Calu3 (cell line): ENCODE data around the gene SLC25A13. TPM values are rescaled to one million over a fixed set of nuclear protein-coding genes. Genes with fewer than 3 reads are reported as not detected.
A peak's percentile ranks its signal among the peaks of the same experiment; 100 is the strongest.

Experiments
- BruUV-seq: library from RNA; stranded (reverse); fragments of 400-500 nt; replicated peaks from 2 replicates; lab custom pipeline; 2021; lab: Mats Ljungman, UMichigan
- CTCF ChIA-PET: fragments of 300-600 bp; sonication (Branson Sonifier 250); formaldehyde crosslinking; loops from one replicate; lab custom pipeline; 2022; ENCODE audit warnings: antibody characterized with exemption; lab: Charles Lee
- DNase-seq: peaks from one replicate; pipeline ENCODE4 v3.0.0; 2022
- H3K27ac Mint-ChIP-seq: one replicate; pipeline ENCODE4 v1.8.0; 2022; ENCODE audit warnings: mixed read lengths; ENCODE audit not compliant: unreplicated experiment
- H3K27me3 Mint-ChIP-seq: one replicate; pipeline ENCODE4 v1.8.0; 2022; ENCODE audit warnings: mixed read lengths; ENCODE audit not compliant: unreplicated experiment
- H3K36me3 Mint-ChIP-seq: one replicate; pipeline ENCODE4 v1.8.0; 2022; ENCODE audit warnings: mild to moderate bottlenecking, moderate library complexity, mixed read lengths; ENCODE audit not compliant: insufficient read depth, unreplicated experiment
- H3K4me1 Mint-ChIP-seq: one replicate; pipeline ENCODE4 v1.8.0; 2022; ENCODE audit warnings: mild to moderate bottlenecking, low read depth, mixed read lengths; ENCODE audit not compliant: unreplicated experiment
- H3K4me3 Mint-ChIP-seq: one replicate; pipeline ENCODE4 v1.8.0; 2022; ENCODE audit warnings: mild to moderate bottlenecking, low read depth, moderate library complexity, mixed read lengths; ENCODE audit not compliant: unreplicated experiment
- H3K9me3 Mint-ChIP-seq: one replicate; pipeline ENCODE4 v1.8.0; 2022; ENCODE audit warnings: low read depth, mixed read lengths; ENCODE audit not compliant: unreplicated experiment
- intact Hi-C: fragments of 100-400 bp; cut with micrococcal nuclease; formaldehyde crosslinking; loops from one replicate; pipeline ENCODE4 v1.10.0; 2022; ENCODE audit not compliant: unreplicated experiment
- total RNA-seq: library from RNA; stranded (reverse); gene quantifications from 2 replicates; pipeline ENCODE4 v1.2.3, GENCODE V29; 2022
- TF ChIP-seq, protein P1 (sequence below): fragments of 200-600 bp; IDR thresholded peaks from one replicate; pipeline ENCODE4 v1.8.0; 2022; ENCODE audit warnings: antibody characterized with exemption; ENCODE audit not compliant: unreplicated experiment

The SLC25A13 gene
- total RNA-seq, 1 experiment from 2014 or later = 18.1 TPM

GRCh38 chr7:96235281-96235680 is 86.6 kb downstream of the SLC25A13 start:
- no peaks in the 10 kb centered on the region for H3K27me3 Mint-ChIP-seq
- CTCF ChIA-PET = no interaction called here
- H3K36me3 Mint-ChIP-seq = peaks cover 9% of the 10 kb centered on the region
- no peak for DNase-seq
- TF ChIP-seq, protein P1, sequence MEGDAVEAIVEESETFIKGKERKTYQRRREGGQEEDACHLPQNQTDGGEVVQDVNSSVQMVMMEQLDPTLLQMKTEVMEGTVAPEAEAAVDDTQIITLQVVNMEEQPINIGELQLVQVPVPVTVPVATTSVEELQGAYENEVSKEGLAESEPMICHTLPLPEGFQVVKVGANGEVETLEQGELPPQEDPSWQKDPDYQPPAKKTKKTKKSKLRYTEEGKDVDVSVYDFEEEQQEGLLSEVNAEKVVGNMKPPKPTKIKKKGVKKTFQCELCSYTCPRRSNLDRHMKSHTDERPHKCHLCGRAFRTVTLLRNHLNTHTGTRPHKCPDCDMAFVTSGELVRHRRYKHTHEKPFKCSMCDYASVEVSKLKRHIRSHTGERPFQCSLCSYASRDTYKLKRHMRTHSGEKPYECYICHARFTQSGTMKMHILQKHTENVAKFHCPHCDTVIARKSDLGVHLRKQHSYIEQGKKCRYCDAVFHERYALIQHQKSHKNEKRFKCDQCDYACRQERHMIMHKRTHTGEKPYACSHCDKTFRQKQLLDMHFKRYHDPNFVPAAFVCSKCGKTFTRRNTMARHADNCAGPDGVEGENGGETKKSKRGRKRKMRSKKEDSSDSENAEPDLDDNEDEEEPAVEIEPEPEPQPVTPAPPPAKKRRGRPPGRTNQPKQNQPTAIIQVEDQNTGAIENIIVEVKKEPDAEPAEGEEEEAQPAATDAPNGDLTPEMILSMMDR = no peak
- H3K27ac Mint-ChIP-seq = no peak overlapping the region
- H3K4me1 Mint-ChIP-seq = peaks cover 40% of the 10 kb centered on the region
- no TSS peak for BruUV-seq
- H3K4me3 Mint-ChIP-seq = no peak overlapping the region
- H3K9me3 Mint-ChIP-seq = no peaks in the 10 kb centered on the region
- intact Hi-C loops = no loop called here

DNA sequence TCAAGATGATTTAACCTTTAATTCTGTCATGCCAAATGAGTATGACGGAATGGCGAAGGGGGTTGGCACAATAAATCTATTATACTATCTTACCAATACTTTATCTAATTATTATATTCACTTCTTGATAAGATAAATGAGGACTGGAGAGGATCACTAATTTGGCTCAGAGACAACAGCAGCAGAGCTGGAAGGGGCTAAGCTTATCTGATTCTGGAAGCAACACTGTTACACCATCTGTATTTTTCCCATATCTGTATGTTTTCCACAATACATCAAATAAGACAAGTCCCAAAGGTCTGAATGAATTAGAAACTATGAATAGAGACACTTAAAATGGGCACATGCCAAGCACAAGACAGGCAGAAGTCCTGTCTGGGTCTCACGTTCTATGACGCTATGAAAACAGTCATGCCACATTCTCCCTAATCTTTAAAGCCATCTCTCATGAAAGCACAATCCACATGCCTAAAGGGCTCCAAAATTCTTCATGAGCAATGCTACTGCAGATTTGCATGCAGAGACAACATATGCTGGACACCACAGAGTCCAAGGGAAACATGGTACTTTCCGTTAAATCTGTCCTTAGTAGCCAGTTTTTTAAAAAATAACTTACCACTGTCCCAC is 88.3 kb downstream of the SLC25A13 start:
- H3K36me3 Mint-ChIP-seq = peaks cover 9% of the 10 kb centered on the region
- H3K4me3 Mint-ChIP-seq = no peak overlapping the region
- DNase-seq = no peak
- no peaks in the 10 kb centered on the region for H3K9me3 Mint-ChIP-seq
- BruUV-seq = no TSS peak
- H3K4me1 Mint-ChIP-seq = peaks cover 40% of the 10 kb centered on the region
- intact Hi-C loops = no loop called here
- H3K27ac Mint-ChIP-seq = no peak overlapping the region
- CTCF ChIA-PET = no interaction called here
- no peaks in the 10 kb centered on the region for H3K27me3 Mint-ChIP-seq
- TF ChIP-seq, protein P1 = no peak

DNA sequence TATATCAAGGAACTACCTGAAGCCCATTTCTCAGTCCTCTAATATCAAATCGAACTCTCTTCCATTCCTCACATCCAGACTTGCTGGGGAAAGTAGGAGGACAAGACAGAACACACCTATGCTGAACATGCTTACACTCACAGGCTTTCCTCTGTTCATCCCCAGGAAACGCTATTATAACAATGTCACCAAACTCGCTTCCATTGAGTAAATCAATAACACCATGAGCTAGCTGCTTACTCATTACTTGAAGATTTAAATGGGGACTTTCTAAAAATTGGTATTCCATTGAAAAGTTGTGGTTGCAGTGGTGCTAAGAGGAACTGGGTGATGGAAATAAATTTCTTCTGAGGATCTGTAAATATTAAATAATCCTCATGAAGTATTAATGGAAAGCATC is 88.8 kb downstream of the SLC25A13 start:
- H3K9me3 Mint-ChIP-seq = no peaks in the 10 kb centered on the region
- BruUV-seq = no TSS peak
- CTCF ChIA-PET = no interaction called here

DNA sequence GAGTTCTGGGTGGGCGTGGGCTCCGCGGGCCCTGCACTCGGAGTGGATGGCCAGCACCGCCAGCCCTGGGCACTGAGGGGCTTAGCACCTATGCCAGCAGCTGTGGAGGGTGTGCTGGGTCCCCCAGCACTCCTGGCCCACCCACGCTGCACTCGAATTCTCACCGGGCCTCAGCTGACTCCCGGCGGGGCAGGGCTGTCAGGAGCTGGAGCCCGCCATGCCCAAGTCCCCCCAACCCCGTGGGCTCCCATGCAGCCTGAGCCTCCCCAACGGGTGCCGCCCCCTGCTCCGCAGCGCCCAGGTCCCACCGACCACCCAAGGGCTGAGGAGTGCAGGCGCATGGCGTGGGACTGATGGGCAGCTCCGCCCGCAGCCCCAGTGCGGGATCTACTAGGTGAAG is 93.1 kb downstream of the SLC25A13 start:
- no peak for DNase-seq
- CTCF ChIA-PET = no interaction called here
- TF ChIP-seq, protein P1 = no peak
- intact Hi-C loops = no loop called here
- BruUV-seq = no TSS peak
- no peaks in the 10 kb centered on the region for H3K27me3 Mint-ChIP-seq
- H3K27ac Mint-ChIP-seq = no peak overlapping the region
- H3K36me3 Mint-ChIP-seq = peaks cover 4% of the 10 kb centered on the region
- no peaks in the 10 kb centered on the region for H3K9me3 Mint-ChIP-seq
- peaks cover 10% of the 10 kb centered on the region for H3K4me1 Mint-ChIP-seq
- H3K4me3 Mint-ChIP-seq = no peak overlapping the region

More for the DNA sequence above, 88.8 kb downstream of the SLC25A13 start:
- TF ChIP-seq, protein P1 = no peak
- no peaks in the 10 kb centered on the region for H3K27me3 Mint-ChIP-seq
- peaks cover 9% of the 10 kb centered on the region for H3K36me3 Mint-ChIP-seq
- H3K4me1 Mint-ChIP-seq = peaks cover 40% of the 10 kb centered on the region
- H3K4me3 Mint-ChIP-seq = no peak overlapping the region
- intact Hi-C loops = no loop called here
- no peak for DNase-seq
- peak overlapping the region; percentile 24 for H3K27ac Mint-ChIP-seq
